GM21423 (cell line): ENCODE data around the gene GAL3ST3.
"Not testable (repeated sequence)": the region's sequence is repeated elsewhere in the genome, so short reads cannot be mapped to it uniquely, and the experiment has no call there.

Experiments
- ATAC-seq: cut with Tn5 transposase; IDR thresholded peaks from one replicate; pipeline ENCODE4 v1.9.1; 2021; ENCODE audit warnings: mild to moderate bottlenecking, moderate library complexity; ENCODE audit not compliant: unreplicated experiment

The GAL3ST3 gene

GRCh38 chr11:66014804-66015453, 34.0 kb downstream of the GAL3ST3 start:
- ATAC-seq, result no peak

DNA sequence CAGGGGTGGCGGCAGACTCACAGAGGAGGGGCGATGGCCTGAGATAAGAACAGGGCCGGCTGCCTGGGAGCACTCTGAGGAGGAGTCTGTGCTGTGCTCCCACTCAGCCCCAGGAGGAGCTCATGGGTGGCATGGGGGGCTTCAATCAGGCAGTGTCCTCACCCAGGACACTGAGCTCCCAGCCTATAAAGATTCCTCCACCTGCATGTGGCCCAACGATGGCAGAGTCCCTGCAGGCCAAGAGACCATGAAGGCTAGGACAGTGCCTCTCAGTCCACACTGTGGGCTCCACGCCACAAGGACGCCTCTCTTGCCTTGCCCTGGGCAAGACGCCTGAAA, 35.2 kb downstream of the GAL3ST3 start:
- ATAC-seq, result no peak

GRCh38 chr11:66012946-66013761, 35.8 kb downstream of the GAL3ST3 start:
- no peak for ATAC-seq

DNA sequence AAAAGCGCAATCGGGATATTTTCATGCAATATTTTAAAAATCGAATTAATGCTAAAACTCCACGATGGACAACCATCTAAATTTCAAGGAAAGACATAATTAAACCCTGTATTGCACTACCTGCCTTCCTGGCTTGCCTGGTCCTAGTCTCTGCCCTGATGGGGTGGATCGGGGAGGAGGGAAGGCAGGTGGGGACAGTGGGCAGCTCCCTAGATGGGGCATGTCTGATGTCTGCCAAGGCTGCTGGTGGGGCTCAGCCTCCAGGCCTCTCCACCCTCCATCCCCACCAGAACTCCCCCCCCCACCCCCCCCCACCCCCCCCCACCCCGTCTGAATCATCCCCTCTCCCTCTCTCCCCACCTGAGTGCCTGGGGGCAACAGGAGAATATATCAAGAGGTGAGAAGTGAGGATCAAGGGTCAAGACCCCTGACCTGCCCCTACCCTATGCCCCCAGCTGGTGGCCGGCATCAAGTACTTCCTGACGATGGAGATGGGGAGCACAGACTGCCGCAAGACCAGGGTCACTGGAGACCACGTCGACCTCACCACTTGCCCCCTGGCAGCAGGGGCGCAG, 36.5 kb downstream of the GAL3ST3 start:
- ATAC-seq, result no peak

GRCh38 chr11:66011785-66012303, 37.1 kb downstream of the GAL3ST3 start, which contains the start of gene CST6:
TSS of gene CST6 (plus strand) at chr11:66012008. CDS start at chr11:66012045, 37 bp downstream.
- ATAC-seq, result no peak

- ATAC-seq, result no peak
Measured at GRCh38 chr11:66011239-66011784, 37.6 kb downstream of the GAL3ST3 start.

GRCh38 chr11:66010036-66010435, 38.9 kb downstream of the GAL3ST3 start:
- ATAC-seq, result not testable (repeated sequence)

- no peak for ATAC-seq
Measured at GRCh38 chr11:66008468-66009101, 40.4 kb downstream of the GAL3ST3 start.

DNA sequence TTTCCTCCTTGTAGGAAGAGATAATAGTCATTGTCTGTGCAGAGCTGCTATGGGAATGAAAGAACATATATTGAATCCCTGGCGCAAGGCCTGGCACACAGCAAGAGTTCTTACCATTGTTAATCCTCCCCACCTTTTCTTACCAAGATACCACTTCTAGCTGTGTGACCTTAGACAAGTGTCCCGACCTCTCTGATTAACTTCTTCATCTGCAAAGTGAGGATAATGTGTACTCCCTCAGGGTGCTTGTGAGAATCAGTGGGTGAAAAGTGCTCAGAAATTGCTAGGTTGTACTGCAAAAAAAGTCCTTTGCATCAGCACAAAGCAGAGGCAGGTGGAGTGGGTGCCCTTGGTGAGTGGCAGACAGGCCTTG, 40.9 kb downstream of the GAL3ST3 start:
- no peak for ATAC-seq

GRCh38 chr11:66007201-66007634, 41.7 kb downstream of the GAL3ST3 start:
- no peak for ATAC-seq

DNA sequence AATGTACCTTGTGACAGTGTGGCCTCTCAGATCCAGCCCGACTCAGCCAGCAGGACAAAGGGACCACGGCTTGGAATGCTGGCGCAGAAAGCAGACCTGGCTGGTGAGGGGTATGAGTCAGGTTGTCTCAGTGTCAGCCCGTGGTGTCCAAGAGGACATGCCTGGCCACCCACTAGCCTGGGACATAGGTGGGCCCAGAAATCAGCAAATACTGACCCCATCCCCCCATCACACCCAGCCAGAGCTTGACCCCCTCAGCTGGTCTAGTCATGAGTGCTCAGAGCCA, 42.1 kb downstream of the GAL3ST3 start:
- ATAC-seq, result no peak

DNA sequence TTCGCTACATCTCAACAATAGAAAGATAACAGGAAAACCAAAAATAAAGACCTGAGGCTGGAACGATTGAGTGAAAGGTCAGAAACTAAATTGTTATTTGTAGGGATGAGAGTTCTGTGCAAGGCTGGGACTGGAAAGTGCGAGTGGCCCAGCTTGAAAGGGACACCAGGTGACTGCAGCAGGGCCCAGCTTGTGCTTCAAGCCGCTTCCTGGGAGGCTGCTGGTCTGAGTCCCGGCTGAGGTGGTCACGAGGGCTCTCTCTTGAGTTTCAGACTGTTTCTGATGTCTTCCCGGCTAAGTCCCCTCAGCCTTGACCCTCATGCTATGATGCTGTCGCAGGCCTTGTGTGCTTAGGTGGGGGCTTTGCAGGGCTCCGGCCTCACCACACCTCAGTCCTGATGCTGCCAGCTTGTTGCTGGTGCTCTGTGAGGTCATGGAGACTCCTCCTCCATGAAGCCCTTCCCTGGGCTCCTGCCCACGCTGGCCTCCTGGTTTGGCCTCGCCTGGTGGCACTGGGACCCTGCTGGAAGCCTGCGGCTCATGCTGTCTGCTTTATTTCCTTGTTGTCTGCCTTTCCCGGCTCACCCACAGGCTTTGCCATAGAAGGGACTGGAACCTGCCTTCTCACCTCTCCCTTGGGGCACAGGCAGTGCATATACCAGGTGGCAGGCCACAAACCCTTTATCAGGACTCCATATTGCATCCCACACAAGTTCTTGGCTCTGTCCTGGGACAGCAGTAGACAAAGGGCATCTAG, 42.6 kb downstream of the GAL3ST3 start:
- no peak for ATAC-seq

DNA sequence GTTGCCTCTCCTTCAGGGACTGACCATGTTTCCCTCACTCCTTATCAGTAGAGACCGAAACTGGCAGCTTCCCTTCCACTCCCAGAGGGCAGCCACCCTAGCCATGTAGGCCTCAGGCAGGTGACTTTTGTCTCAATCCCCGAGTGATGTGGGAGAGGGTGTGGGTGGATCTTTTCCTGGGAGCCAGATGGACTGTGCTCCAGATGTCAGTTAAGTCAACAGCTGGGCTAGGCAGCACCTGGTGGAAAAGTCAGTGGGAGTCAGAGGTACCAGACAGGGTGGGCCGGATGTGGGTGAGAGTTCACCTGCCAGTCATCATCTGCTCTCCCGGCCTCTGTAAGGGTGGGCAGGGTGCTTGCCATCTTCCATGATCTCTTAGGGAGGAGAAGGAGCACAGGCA, 44.8 kb downstream of the GAL3ST3 start:
- ATAC-seq, result no peak

DNA sequence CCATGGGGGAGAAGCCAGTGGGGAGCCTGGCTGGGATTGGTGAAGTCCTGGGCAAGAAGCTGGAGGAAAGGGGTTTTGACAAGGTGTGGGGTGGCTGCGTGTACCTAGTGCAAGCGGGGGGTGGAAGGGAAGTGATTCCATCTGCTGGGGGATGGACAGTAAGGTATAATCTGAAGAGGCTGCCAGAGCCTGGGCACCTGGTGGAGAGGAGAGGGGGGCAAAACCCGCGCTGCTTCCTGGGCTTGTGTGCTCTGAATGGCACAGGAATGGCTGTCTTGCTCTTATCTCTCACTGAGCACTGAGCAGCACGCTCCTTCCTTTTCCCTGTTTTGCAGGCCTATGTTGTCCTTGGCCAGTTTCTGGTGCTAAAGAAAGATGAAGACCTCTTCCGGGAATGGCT, 45.7 kb downstream of the GAL3ST3 start:
- ATAC-seq, result no peak

DNA sequence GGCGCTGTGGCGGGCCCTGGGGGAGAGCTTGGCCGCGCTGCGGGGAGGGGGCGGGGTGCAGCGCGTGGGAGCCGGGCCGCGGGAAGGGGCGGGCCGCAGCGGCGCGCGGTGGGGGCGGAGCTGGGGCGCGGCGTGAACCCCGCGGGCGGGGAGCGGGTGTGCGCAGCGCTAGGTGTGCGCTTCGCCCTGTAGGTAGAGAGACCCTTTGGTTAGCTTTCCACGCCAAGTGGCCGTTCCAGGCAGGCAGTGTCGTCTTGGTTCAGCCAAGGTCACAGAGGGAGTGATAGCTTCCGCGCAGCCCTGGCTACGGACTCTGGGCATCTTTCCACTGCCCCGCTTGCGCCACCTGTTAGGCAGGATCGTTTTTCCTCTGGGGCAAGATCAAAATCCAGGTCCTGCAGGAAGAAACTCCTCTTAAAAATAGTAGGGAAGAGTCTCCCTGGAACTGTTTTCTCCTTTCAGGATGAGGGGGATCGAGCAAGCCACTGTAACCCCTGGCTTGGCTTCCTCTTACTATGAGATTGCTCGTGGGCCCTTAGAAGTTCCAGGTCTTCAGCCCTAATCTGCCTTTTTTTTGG, 46.2 kb downstream of the GAL3ST3 start:
- ATAC-seq, result peak; percentile 45

DNA sequence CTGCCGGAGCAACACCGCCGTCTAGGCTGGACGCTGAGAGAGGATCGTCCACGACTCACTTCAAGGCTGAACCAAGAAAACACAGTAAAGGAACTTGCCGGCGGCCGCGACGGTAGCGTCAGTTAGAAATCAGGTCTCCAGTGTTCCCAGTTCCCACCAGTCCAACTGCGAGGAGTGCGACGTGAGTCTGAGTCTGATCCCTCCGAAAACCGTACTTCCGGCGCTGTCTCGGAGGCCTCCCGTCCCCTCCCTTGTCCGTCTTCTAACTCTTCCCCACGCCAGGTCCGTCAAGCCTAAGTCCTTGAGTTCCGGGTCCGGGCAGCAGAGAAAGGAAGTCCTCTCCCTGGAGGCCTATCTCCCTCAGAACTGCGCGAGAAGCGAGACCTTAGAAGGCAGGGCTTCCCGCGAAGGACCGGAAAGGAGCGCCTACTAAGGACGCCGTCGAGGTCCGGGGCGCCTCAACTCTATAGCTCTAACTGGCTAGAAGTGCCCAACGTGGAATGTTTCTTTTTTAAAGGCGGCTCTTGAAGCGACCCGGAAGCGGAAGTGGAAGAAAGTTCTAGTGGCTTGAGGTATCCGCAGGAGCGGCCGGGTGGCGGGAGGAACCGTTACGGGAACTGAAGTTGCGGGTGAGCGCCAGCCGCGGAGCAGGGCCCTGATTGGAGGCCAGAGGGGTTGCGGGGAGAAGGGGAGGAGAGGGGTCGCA, 46.9 kb downstream of the GAL3ST3 start, which contains the start of the genes BANF1 and EIF1AD:
BANF1 (plus strand) TSS at position 562 of the 706 bp plus-strand sequence. CDS start 748 bp downstream, outside the sequence.
EIF1AD (minus strand) TSS at position 216 of the 706 bp plus-strand sequence. CDS start 1,768 bp downstream, outside the sequence.
- ATAC-seq, result peak; percentile 75

DNA sequence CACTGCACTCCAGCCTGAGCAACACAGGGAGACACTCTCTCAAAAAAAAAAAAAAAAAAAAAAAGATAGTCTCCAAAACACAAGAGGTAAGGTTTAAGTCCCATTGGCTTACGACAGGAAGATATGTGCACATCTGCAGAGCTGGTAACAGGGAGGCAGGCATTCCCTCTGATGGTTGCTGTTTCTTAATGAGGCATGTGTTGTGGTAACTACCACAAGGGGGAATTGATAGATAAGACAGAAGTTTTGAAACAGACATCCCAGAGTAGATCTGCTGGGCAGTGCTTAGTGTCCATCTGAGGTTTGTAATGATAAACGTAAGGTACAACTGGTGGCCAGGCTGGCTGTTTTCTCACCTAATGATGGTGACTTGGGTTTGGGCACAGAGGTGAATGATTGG, 51.7 kb downstream of the GAL3ST3 start:
- no peak for ATAC-seq

- no peak for ATAC-seq
Measured at GRCh38 chr11:65992056-65992455, 56.9 kb downstream of the GAL3ST3 start.
